Endothelial cell of umbilical vein (primary cell): ENCODE data around the gene DLGAP1. TPM values are rescaled to one million over a fixed set of nuclear protein-coding genes. Genes with fewer than 3 reads are reported as not detected.

Experiments
- BruUV-seq: library from RNA; stranded (reverse); fragments of 400-500 nt; replicated peaks from 2 replicates; lab custom pipeline; 2021; lab: Mats Ljungman, UMichigan
- CTCF ChIA-PET: fragments of 300-600, 350-600 bp; sonication (Branson Sonifier 250); formaldehyde crosslinking; loops from one replicate; lab custom pipeline; 2021; ENCODE audit warnings: antibody characterized with exemption, inconsistent platforms; lab: Charles Lee
- POLR2A ChIA-PET: fragments of 300-600, 350-600 bp; sonication (Branson Sonifier 250); formaldehyde crosslinking; loops from one replicate; lab custom pipeline; 2021; ENCODE audit warnings: antibody characterized with exemption, inconsistent platforms; lab: Charles Lee
- DNase-seq: peaks from one replicate; pipeline ENCODE4 v3.0.0-alpha.2; 2011; ENCODE audit warnings: low read depth, low spot score
- FAIRE-seq: peaks from 2 replicates; lab custom pipeline; 2011; peaks lifted over from hg19 to GRCh38; lab: Jason Lieb, UNC
- H2AFZ ChIP-seq: 2 replicates; pipeline ENCODE4 v1.6.0; 2012; ENCODE audit warnings: low read depth, low read length, control low read depth, inconsistent platforms
- H3K27ac ChIP-seq: 2 replicates; pipeline ENCODE4 v1.5.1; 2011; ENCODE audit warnings: low read depth, mild to moderate bottlenecking, control low read depth, low read length, moderate library complexity; ENCODE audit not compliant: insufficient read depth
- H3K27me3 ChIP-seq, 2 experiments: 2 replicates each; pipeline versions ENCODE4 v1.6.0 to v1.6.1; 2011; ENCODE audit warnings: low read length in 2 of 2, mixed read lengths in 1 of 2; ENCODE audit not compliant: control insufficient read depth in 2 of 2, insufficient read depth in 2 of 2
- H3K36me3 ChIP-seq, 2 experiments: 2 replicates in 1 of 2; 3 replicates in 1 of 2; pipeline ENCODE4 v1.5.1; 2011; ENCODE audit warnings: low read length in 2 of 2, mild to moderate bottlenecking in 1 of 2, moderate library complexity in 1 of 2; ENCODE audit not compliant: control insufficient read depth in 2 of 2, insufficient read depth in 2 of 2; ENCODE audit errors: extremely low read depth in 1 of 2
- H3K4me1 ChIP-seq: 3 replicates; pipeline ENCODE4 v1.5.1; 2011; ENCODE audit warnings: mild to moderate bottlenecking, low read length; ENCODE audit not compliant: control insufficient read depth, insufficient read depth; ENCODE audit errors: extremely low read depth
- H3K4me2 ChIP-seq: 2 replicates; pipeline ENCODE4 v1.6.1; 2011; ENCODE audit warnings: low read length, control low read depth, mixed read lengths; ENCODE audit not compliant: insufficient read depth
- H3K4me3 ChIP-seq, 3 experiments: fragments of 200-600 bp in 1 of 3; sonication (generic), shearing (Covaris generic) in 1 of 3; replicated peaks in 1 of 3; 2 replicates each; pipeline ENCODE4 v1.5.1; 2011 to 2016; ENCODE audit warnings: control low read depth in 3 of 3, low read length in 3 of 3, mild to moderate bottlenecking in 2 of 3, inconsistent platforms in 1 of 3, low read depth in 1 of 3, moderate library complexity in 1 of 3; ENCODE audit not compliant: insufficient read depth in 1 of 3
- H3K79me2 ChIP-seq: 2 replicates; pipeline ENCODE4 v1.6.0; 2012; ENCODE audit warnings: low read length, inconsistent platforms; ENCODE audit not compliant: control insufficient read depth, insufficient read depth
- H3K9ac ChIP-seq: replicated peaks from 2 replicates; pipeline ENCODE3; 2011; ENCODE audit warnings: low read length, control low read depth; ENCODE audit not compliant: insufficient read depth; ENCODE audit errors: extremely low read depth
- H3K9me1 ChIP-seq: replicated peaks from 3 replicates; pipeline ENCODE4 v1.6.0; 2011; ENCODE audit warnings: mild to moderate bottlenecking, low read length; ENCODE audit not compliant: control insufficient read depth, insufficient read depth; ENCODE audit errors: extremely low read depth
- H3K9me3 ChIP-seq: replicated peaks from 2 replicates; pipeline ENCODE4 v1.5.1; 2012; ENCODE audit warnings: low read length, inconsistent platforms; ENCODE audit not compliant: control insufficient read depth, insufficient read depth
- H4K20me1 ChIP-seq: replicated peaks from 2 replicates; pipeline ENCODE3; 2011; ENCODE audit warnings: mild to moderate bottlenecking, low read length; ENCODE audit not compliant: control insufficient read depth, insufficient read depth; ENCODE audit errors: extremely low read depth
- EZH2 ChIP-seq: IDR thresholded peaks from 2 replicates; pipeline ENCODE4 v1.6.1; 2012; ENCODE audit warnings: borderline replicate concordance, low read depth, mild to moderate bottlenecking, moderate library complexity, low read length, inconsistent platforms; ENCODE audit not compliant: severe bottlenecking
- FOS ChIP-seq: IDR thresholded peaks from 2 replicates; pipeline ENCODE4 v1.6.1; 2011; ENCODE audit warnings: mild to moderate bottlenecking, low read length, moderate library complexity, borderline replicate concordance; ENCODE audit not compliant: insufficient read depth
- GATA2 ChIP-seq: IDR thresholded peaks from 2 replicates; pipeline ENCODE4 v1.7.0; 2011; ENCODE audit warnings: low read depth, mild to moderate bottlenecking, moderate library complexity, mixed read lengths, low read length; ENCODE audit not compliant: insufficient read length, insufficient read depth
- JUN ChIP-seq: IDR thresholded peaks from 2 replicates; pipeline ENCODE4 v1.6.1; 2011; ENCODE audit warnings: borderline replicate concordance, low read depth; ENCODE audit not compliant: insufficient read length, insufficient read depth
- MYC ChIP-seq: IDR thresholded peaks from one replicate; pipeline ENCODE4 v1.6.1; 2011; ENCODE audit warnings: mild to moderate bottlenecking, low read depth, low read length
- POLR2A ChIP-seq: IDR thresholded peaks from 2 replicates; pipeline ENCODE4 v1.6.1; 2012; ENCODE audit warnings: low read depth, mild to moderate bottlenecking, control low read depth, low read length
- POLR2AphosphoS5 ChIP-seq: IDR thresholded peaks from 2 replicates; pipeline ENCODE4 v1.6.1; 2012; ENCODE audit warnings: low read depth, mild to moderate bottlenecking, control low read depth, low read length, moderate library complexity; ENCODE audit not compliant: insufficient read depth
- dilution Hi-C: fragments of 300-500 bp; cut with MboI; formaldehyde crosslinking; loops from one replicate; pipeline ENCODE4 v1.15.0; 2019; ENCODE audit warnings: low sequenced_read_pairs; ENCODE audit not compliant: extremely low pct_ligation_motif_present
- intact Hi-C: fragments of 100-400 bp; cut with micrococcal nuclease; formaldehyde crosslinking; loops from one replicate; pipeline ENCODE4 v1.10.0; 2022
- polyA plus RNA-seq, 4 experiments: library from polyadenylated mRNA; depleted of rRNA in 3 of 4; stranded (reverse) in 3 of 4; unstranded in 1 of 4; fragments of >200 nt; gene quantifications; 2 replicates each; pipeline versions ENCODE4 v1.2.1 to v1.2.3, GENCODE V29; 2011 to 2012; ENCODE audit warnings: missing spikeins in 1 of 4
- total RNA-seq: library from RNA; stranded (reverse); gene quantifications from 2 replicates; pipeline ENCODE4 v1.2.3, GENCODE V29; 2021
- TF ChIP-seq, protein P1 (sequence below), 2 donors: IDR thresholded peaks; 1 replicate in 1 of 2; 2 replicates in 1 of 2; pipeline ENCODE4 v1.5.1; 2011; ENCODE audit warnings: low read length in 2 of 2, mild to moderate bottlenecking in 2 of 2, moderate library complexity in 2 of 2, control low read depth in 1 of 2, inconsistent platforms in 1 of 2, low read depth in 1 of 2; ENCODE audit not compliant: insufficient read depth in 1 of 2; ENCODE audit errors: extremely low read depth in 1 of 2
- TF ChIP-seq, protein P2 (sequence below): IDR thresholded peaks from 2 replicates; pipeline ENCODE4 v1.6.1; 2011; ENCODE audit not compliant: insufficient read depth, insufficient read length

The DLGAP1 gene
- total and polyA plus RNA-seq, 2 donors (not counting 3 experiments of a cell fraction or from before 2014, with no cell fraction given) = 0.04 TPM; not detected in 1

DNA sequence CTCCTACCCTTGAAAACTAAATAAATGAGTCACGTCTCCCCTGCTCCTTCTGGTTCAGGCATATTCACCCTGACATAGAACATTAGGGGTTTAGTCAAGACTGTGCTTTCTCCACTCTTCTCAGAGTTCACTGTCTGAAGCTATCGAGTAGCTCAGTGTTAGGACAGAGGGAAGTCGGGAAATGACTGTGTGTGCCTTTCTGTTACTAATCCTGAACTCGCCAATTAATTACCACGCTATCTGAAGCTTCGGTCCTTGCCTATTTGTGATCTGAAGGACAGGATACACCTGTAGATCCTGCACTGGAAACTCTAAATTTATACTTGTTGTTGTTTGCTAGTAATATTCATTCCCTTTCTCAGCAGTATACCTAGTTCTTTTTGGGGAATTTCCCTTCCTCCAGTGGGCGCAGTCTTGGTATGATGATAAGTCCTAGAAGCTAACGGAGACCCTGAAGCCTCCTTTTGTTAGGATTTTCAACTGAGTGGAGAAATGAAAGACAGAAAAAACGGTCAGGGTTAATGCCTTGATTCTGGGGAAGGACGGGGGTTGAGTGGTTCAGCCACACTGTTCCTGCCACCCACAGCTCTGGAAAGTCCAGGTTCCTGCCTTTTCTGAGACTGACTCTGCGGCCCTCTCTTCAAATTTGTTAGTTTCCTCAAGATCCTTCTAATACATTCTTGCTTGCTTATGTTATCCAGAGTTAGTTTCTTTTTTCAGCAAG lies 218.0 kb downstream of the DLGAP1 start:
- no peak for FAIRE-seq
- no peaks in the 10 kb centered on the region for H3K79me2 ChIP-seq
- H3K9me3 ChIP-seq = no peaks in the 10 kb centered on the region
- H4K20me1 ChIP-seq = no peaks in the 10 kb centered on the region
- DNase-seq = no peak
- BruUV-seq = no TSS peak
- intact Hi-C loops (no loop called here), dilution Hi-C loops (no loop called here)
- no peaks in the 10 kb centered on the region for H3K9me1 ChIP-seq
- no peak for TF ChIP-seq MYC
- TF ChIP-seq FOS = no peak
- TF ChIP-seq GATA2 = no peak
- TF ChIP-seq, protein P1, sequence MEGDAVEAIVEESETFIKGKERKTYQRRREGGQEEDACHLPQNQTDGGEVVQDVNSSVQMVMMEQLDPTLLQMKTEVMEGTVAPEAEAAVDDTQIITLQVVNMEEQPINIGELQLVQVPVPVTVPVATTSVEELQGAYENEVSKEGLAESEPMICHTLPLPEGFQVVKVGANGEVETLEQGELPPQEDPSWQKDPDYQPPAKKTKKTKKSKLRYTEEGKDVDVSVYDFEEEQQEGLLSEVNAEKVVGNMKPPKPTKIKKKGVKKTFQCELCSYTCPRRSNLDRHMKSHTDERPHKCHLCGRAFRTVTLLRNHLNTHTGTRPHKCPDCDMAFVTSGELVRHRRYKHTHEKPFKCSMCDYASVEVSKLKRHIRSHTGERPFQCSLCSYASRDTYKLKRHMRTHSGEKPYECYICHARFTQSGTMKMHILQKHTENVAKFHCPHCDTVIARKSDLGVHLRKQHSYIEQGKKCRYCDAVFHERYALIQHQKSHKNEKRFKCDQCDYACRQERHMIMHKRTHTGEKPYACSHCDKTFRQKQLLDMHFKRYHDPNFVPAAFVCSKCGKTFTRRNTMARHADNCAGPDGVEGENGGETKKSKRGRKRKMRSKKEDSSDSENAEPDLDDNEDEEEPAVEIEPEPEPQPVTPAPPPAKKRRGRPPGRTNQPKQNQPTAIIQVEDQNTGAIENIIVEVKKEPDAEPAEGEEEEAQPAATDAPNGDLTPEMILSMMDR (IDR thresholded peaks at IDR 0.05; ENCODE audit: extremely low read depth in 1 of 2, insufficient read depth in 1 of 2, low read depth in 1 of 2, low read length in 2 of 2) = no peak
- TF ChIP-seq POLR2A = no peak
- TF ChIP-seq POLR2AphosphoS5 = no peak
- TF ChIP-seq JUN = no peak
- no peak for TF ChIP-seq EZH2
- TF ChIP-seq, protein P2, sequence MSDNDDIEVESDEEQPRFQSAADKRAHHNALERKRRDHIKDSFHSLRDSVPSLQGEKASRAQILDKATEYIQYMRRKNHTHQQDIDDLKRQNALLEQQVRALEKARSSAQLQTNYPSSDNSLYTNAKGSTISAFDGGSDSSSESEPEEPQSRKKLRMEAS = no peak
- ChIA-PET CTCF (no interaction called here), POLR2A (no interaction called here)
- no peak overlapping the region for H3K9ac ChIP-seq
- no peaks in the 10 kb centered on the region for H3K27me3 ChIP-seq
- H3K27ac ChIP-seq = no peak overlapping the region
- no peak overlapping the region for H3K4me2 ChIP-seq
- no peak overlapping the region for H3K4me3 ChIP-seq
- no peak overlapping the region for H2AFZ ChIP-seq
- no peaks in the 10 kb centered on the region for H3K36me3 ChIP-seq
- no peaks in the 10 kb centered on the region for H3K4me1 ChIP-seq
